Testis (tissue), 2 donors: ENCODE results near the gene COL25A1.

Experiments used
- CTCF ChIP-seq, 3 experiments: fragments of 450-650 bp in 2 of 3; fragments of 200-600 bp in 1 of 3; sonication (generic) in 1 of 3; IDR thresholded peaks; one replicate each; pipeline ENCODE4 v1.5.1; 2016 to 2019; ENCODE audit warnings: antibody characterized with exemption in 3 of 3, mild to moderate bottlenecking in 2 of 3, moderate library complexity in 1 of 3
- POLR2A ChIP-seq: fragments of 450-650 bp; IDR thresholded peaks from one replicate; pipeline ENCODE4 v1.6.1; 2017; ENCODE audit warnings: antibody characterized with exemption, mild to moderate bottlenecking, moderate library complexity

GRCh38 chr4:109012286-109012880, 290.1 kb downstream of the COL25A1 start:
- no peak for TF ChIP-seq CTCF (IDR thresholded peaks at IDR 0.05)
- TF ChIP-seq POLR2A, result no peak
